ENCODE measurements around the gene HOXA6.

- no peak for TF ChIP-seq CTCF (IDR thresholded peaks at IDR 0.05; ENCODE audit: insufficient read depth, low read length)
- no peak for TF ChIP-seq POLR2AphosphoS5 (IDR thresholded peaks at IDR 0.05; ENCODE audit: low read depth)
- no peak for TF ChIP-seq SPI1 (IDR thresholded peaks at IDR 0.05; ENCODE audit: borderline replicate concordance, low read depth)
- no peak for TF ChIP-seq GABPA (IDR thresholded peaks at IDR 0.05; ENCODE audit: low read depth)
- TF ChIP-seq REST (IDR thresholded peaks at IDR 0.05; ENCODE audit: insufficient replicate concordance, low read depth): no peak
Measured at GRCh38 chr7:27116962-27117886, 30.4 kb downstream of the HOXA6 start.
